ENCODE data around the gene DUXB.

Gene DUXB

GRCh38 chr16:75697571-75697970, 3.7 kb downstream of the DUXB start:
- Mint-ChIP-seq H3K27ac (no peak overlapping the region), H3K9me3 (no peaks in the 10 kb centered on the region), H3K4me1 (no peaks in the 10 kb centered on the region), H3K4me3 (no peak overlapping the region), H3K36me3 (no peaks in the 10 kb centered on the region)
- no peak for ATAC-seq
- DNase-seq (ENCODE audit: low spot score in 2 of 2) = no peak

- ATAC-seq (no peak), DNase-seq (ENCODE audit: low spot score in 2 of 2) (no peak)
- Mint-ChIP-seq H3K27ac (no peak overlapping the region), H3K4me3 (no peak overlapping the region), H3K36me3 (no peaks in the 10 kb centered on the region), H3K4me1 (no peaks in the 10 kb centered on the region), H3K9me3 (no peaks in the 10 kb centered on the region)
Measured at GRCh38 chr16:75695708-75696107, 5.6 kb downstream of the DUXB start.

GRCh38 chr16:75687361-75687760, 13.9 kb downstream of the DUXB start:
- no peaks in the 10 kb centered on the region for H3K4me1 Mint-ChIP-seq
- ATAC-seq (no peak), DNase-seq (ENCODE audit: low spot score in 2 of 2) (no peak)
- H3K4me3 Mint-ChIP-seq = no peak overlapping the region
- H3K9me3 Mint-ChIP-seq = no peaks in the 10 kb centered on the region
- no peak overlapping the region for H3K27ac Mint-ChIP-seq
- H3K36me3 Mint-ChIP-seq = no peaks in the 10 kb centered on the region

- no peaks in the 10 kb centered on the region for H3K36me3 Mint-ChIP-seq
- ATAC-seq = no peak
- H3K4me1 Mint-ChIP-seq = no peaks in the 10 kb centered on the region
- no peaks in the 10 kb centered on the region for H3K9me3 Mint-ChIP-seq
- H3K4me3 Mint-ChIP-seq = no peak overlapping the region
- no peak overlapping the region for H3K27ac Mint-ChIP-seq
- no peak for DNase-seq (ENCODE audit: low spot score in 2 of 2)
Measured at GRCh38 chr16:75682308-75682707, 19.0 kb downstream of the DUXB start.

GRCh38 chr16:75679366-75679765, 21.9 kb downstream of the DUXB start:
- Mint-ChIP-seq H3K36me3 (no peaks in the 10 kb centered on the region), H3K27ac (no peak overlapping the region), H3K9me3 (no peaks in the 10 kb centered on the region), H3K4me1 (no peaks in the 10 kb centered on the region), H3K4me3 (no peak overlapping the region)
- DNase-seq (ENCODE audit: low spot score in 2 of 2) (no peak), ATAC-seq (no peak)

- ATAC-seq (no peak), DNase-seq (ENCODE audit: low spot score in 2 of 2) (no peak)
- no peaks in the 10 kb centered on the region for H3K9me3 Mint-ChIP-seq
- no peaks in the 10 kb centered on the region for H3K36me3 Mint-ChIP-seq
- no peak within 1 kb of the TSS for H3K27ac Mint-ChIP-seq
- no peaks in the 10 kb centered on the region for H3K4me1 Mint-ChIP-seq
- H3K4me3 Mint-ChIP-seq = no peak within 1 kb of the TSS
Measured at GRCh38 chr16:75676909-75677308, 24.4 kb downstream of the DUXB start, which contains the start of gene CPHXL2. Gene CPHXL2 (minus strand): TSS chr16:75677009. CDS start chr16:75676999, 10 bp downstream.

- H3K9me3 Mint-ChIP-seq = no peaks in the 10 kb centered on the region
- no peak overlapping the region for H3K27ac Mint-ChIP-seq
- H3K36me3 Mint-ChIP-seq = no peaks in the 10 kb centered on the region
- no peak for DNase-seq (ENCODE audit: low spot score in 2 of 2)
- H3K4me3 Mint-ChIP-seq = no peak overlapping the region
- H3K4me1 Mint-ChIP-seq = no peaks in the 10 kb centered on the region
- ATAC-seq = no peak
Measured at GRCh38 chr16:75667503-75667902, 33.8 kb downstream of the DUXB start.

- Mint-ChIP-seq H3K4me3 (no peak overlapping the region), H3K4me1 (peaks cover 10% of the 10 kb centered on the region), H3K27ac (peak overlapping the region; percentile 71), H3K9me3 (no peaks in the 10 kb centered on the region), H3K36me3 (peaks cover 50% of the 10 kb centered on the region)
- ATAC-seq (no peak), DNase-seq (ENCODE audit: low spot score in 2 of 2) (no peak)
Measured at GRCh38 chr16:75660726-75661302, 40.4 kb downstream of the DUXB start.

- no peak for DNase-seq (ENCODE audit: low spot score in 2 of 2)
- peaks cover 13% of the 10 kb centered on the region for H3K4me1 Mint-ChIP-seq
- H3K4me3 Mint-ChIP-seq = no peak overlapping the region
- no peaks in the 10 kb centered on the region for H3K9me3 Mint-ChIP-seq
- no peak overlapping the region for H3K27ac Mint-ChIP-seq
- no peak for ATAC-seq
- peaks cover 55% of the 10 kb centered on the region for H3K36me3 Mint-ChIP-seq
Measured at GRCh38 chr16:75660321-75660720, 40.9 kb downstream of the DUXB start.

GRCh38 chr16:75658175-75658574, 43.1 kb downstream of the DUXB start:
- peaks cover 76% of the 10 kb centered on the region for H3K36me3 Mint-ChIP-seq
- no peak for ATAC-seq
- H3K4me1 Mint-ChIP-seq = peaks cover 25% of the 10 kb centered on the region
- no peaks in the 10 kb centered on the region for H3K9me3 Mint-ChIP-seq
- DNase-seq (ENCODE audit: low spot score in 2 of 2) = no peak
- no peak overlapping the region for H3K4me3 Mint-ChIP-seq
- no peak overlapping the region for H3K27ac Mint-ChIP-seq

- Mint-ChIP-seq H3K4me1 (peaks cover 59% of the 10 kb centered on the region), H3K4me3 (peak overlapping the region; percentile 9), H3K9me3 (no peaks in the 10 kb centered on the region), H3K36me3 (peaks cover 91% of the 10 kb centered on the region), H3K27ac (peak overlapping the region; percentile 60)
- ATAC-seq (no peak), DNase-seq (ENCODE audit: low spot score in 2 of 2) (no peak)
Measured at GRCh38 chr16:75653922-75654321, 47.3 kb downstream of the DUXB start.

- Mint-ChIP-seq H3K9me3 (no peaks in the 10 kb centered on the region), H3K4me1 (peaks cover 54% of the 10 kb centered on the region), H3K27ac (peak overlapping the region; percentile 99), H3K36me3 (peaks cover 89% of the 10 kb centered on the region), H3K4me3 (peak overlapping the region; percentile 99)
- ATAC-seq = peak; percentile 48
- DNase-seq (ENCODE audit: low spot score in 2 of 2) = peak; percentile 71 to 93
Measured at GRCh38 chr16:75648265-75649076, 52.8 kb downstream of the DUXB start.

GRCh38 chr16:75647492-75648264, 53.6 kb downstream of the DUXB start, which contains the start of the genes KARS1 and TERF2IP:
Gene KARS1 (minus strand): TSS chr16:75647665. CDS start chr16:75647639, 26 bp downstream.
Gene TERF2IP (plus strand): TSS chr16:75647773. CDS start chr16:75647883, 110 bp downstream.
- H3K36me3 Mint-ChIP-seq = peaks cover 89% of the 10 kb centered on the region
- H3K9me3 Mint-ChIP-seq = no peaks in the 10 kb centered on the region
- H3K4me3 Mint-ChIP-seq = peak within 1 kb of the TSS; percentile 99
- DNase-seq (ENCODE audit: low spot score in 2 of 2) (peak; percentile 86 to 95), ATAC-seq (peak; percentile 94)
- H3K27ac Mint-ChIP-seq = peak within 1 kb of the TSS; percentile 99
- H3K4me1 Mint-ChIP-seq = peaks cover 47% of the 10 kb centered on the region

GRCh38 chr16:75647112-75647491, 54.2 kb downstream of the DUXB start:
- peaks cover 42% of the 10 kb centered on the region for H3K4me1 Mint-ChIP-seq
- H3K4me3 Mint-ChIP-seq = peak overlapping the region; percentile 99
- no peaks in the 10 kb centered on the region for H3K9me3 Mint-ChIP-seq
- H3K27ac Mint-ChIP-seq = peak overlapping the region; percentile 99
- peaks cover 89% of the 10 kb centered on the region for H3K36me3 Mint-ChIP-seq
- DNase-seq (ENCODE audit: low spot score in 2 of 2) (no peak), ATAC-seq (no peak)

- H3K4me3 Mint-ChIP-seq = peak overlapping the region; percentile 99
- H3K4me1 Mint-ChIP-seq = peaks cover 24% of the 10 kb centered on the region
- ATAC-seq (no peak), DNase-seq (ENCODE audit: low spot score in 2 of 2) (no peak)
- H3K9me3 Mint-ChIP-seq = no peaks in the 10 kb centered on the region
- peaks cover 95% of the 10 kb centered on the region for H3K36me3 Mint-ChIP-seq
- H3K27ac Mint-ChIP-seq = peak overlapping the region; percentile 75
Measured at GRCh38 chr16:75644240-75645012, 56.8 kb downstream of the DUXB start.

Data from stimulated activated effector memory CD8-positive, alpha-beta T cell treated with anti-CD3 and anti-CD28 coated beads, Interleukin-12 subunit alpha, Interleukin-12 subunit beta, amount 100 ng/mL, for 72 hours (primary cell).